H1 (cell line): ENCODE measurements around the gene PHLDA2. TPM values are rescaled to one million over a fixed set of nuclear protein-coding genes. Genes with fewer than 3 reads are reported as not detected.

Experiments
- CTCF ChIA-PET: fragments of 300-600 bp; sonication (Branson Sonifier 250); formaldehyde crosslinking; loops from one replicate; lab custom pipeline; 2021; ENCODE audit not compliant: partially characterized antibody; lab: Charles Lee
- POLR2A ChIA-PET: fragments of 300-600 bp; sonication (Branson Sonifier 250); formaldehyde crosslinking; loops from one replicate; lab custom pipeline; 2021; ENCODE audit warnings: inconsistent platforms; ENCODE audit not compliant: partially characterized antibody; lab: Charles Lee
- DNase-seq, 2 experiments: peaks; one replicate each; pipeline versions ENCODE4 v3.0.0 to v3.0.0-alpha.2; 2010 to 2022; ENCODE audit warnings: low spot score in 2 of 2, low read depth in 1 of 2, mixed read lengths in 1 of 2
- FAIRE-seq: peaks from 2 replicates; lab custom pipeline; 2011; peaks lifted over from hg19 to GRCh38; lab: Jason Lieb, UNC
- H2AFZ ChIP-seq: 2 replicates; pipeline ENCODE4 v1.8.1; 2012; ENCODE audit warnings: low read length, inconsistent platforms
- H2AK5ac ChIP-seq: 2 replicates; pipeline ENCODE4 v1.6.1; 2013; ENCODE audit warnings: low read depth, low read length
- H2BK120ac ChIP-seq: replicated peaks from 2 replicates; pipeline ENCODE3; 2013; ENCODE audit warnings: low read depth, low read length, inconsistent platforms
- H2BK12ac ChIP-seq: 2 replicates; pipeline ENCODE4 v1.6.1; 2013; ENCODE audit warnings: low read depth, low read length
- H2BK15ac ChIP-seq: 2 replicates; pipeline ENCODE4 v1.6.1; 2013; ENCODE audit warnings: low read length
- H2BK20ac ChIP-seq: 2 replicates; pipeline ENCODE4 v1.6.1; 2013; ENCODE audit warnings: low read length
- H2BK5ac ChIP-seq: 2 replicates; pipeline ENCODE4 v1.6.1; 2013; ENCODE audit warnings: low read depth, low read length
- H3K14ac ChIP-seq: 2 replicates; pipeline ENCODE4 v1.6.1; 2013; ENCODE audit warnings: inconsistent platforms; ENCODE audit not compliant: insufficient read length
- H3K18ac ChIP-seq: 2 replicates; pipeline ENCODE4 v1.6.1; 2013; ENCODE audit warnings: low read length; ENCODE audit errors: extremely low read depth
- H3K23ac ChIP-seq: 2 replicates; pipeline ENCODE4 v1.6.1; 2013; ENCODE audit warnings: inconsistent platforms; ENCODE audit not compliant: insufficient read length
- H3K23me2 ChIP-seq: 2 replicates; pipeline ENCODE4 v1.6.1; 2013; ENCODE audit warnings: low read depth, low read length
- H3K27ac ChIP-seq: 2 replicates; pipeline ENCODE4 v1.6.1; 2011; ENCODE audit warnings: low read depth, low read length, inconsistent platforms
- H3K27me3 ChIP-seq, 4 experiments: replicated peaks in 1 of 4; 1 replicate in 1 of 4; 2 replicates in 3 of 4; pipeline versions ENCODE4 v1.6.1 to v1.8.1; 2011 to 2013; ENCODE audit warnings: low read length in 3 of 4, mild to moderate bottlenecking in 3 of 4, inconsistent platforms in 2 of 4, mixed read lengths in 2 of 4, moderate library complexity in 1 of 4; ENCODE audit not compliant: control insufficient read depth in 3 of 4, insufficient read depth in 3 of 4; ENCODE audit errors: extremely low read depth in 1 of 4
- H3K36me3 ChIP-seq, 4 experiments: 2 replicates each; pipeline versions ENCODE4 v1.6.1 to v1.8.1; 2011 to 2013; ENCODE audit warnings: mild to moderate bottlenecking in 4 of 4, low read length in 3 of 4, moderate library complexity in 2 of 4, control low read depth in 1 of 4, inconsistent platforms in 1 of 4; ENCODE audit not compliant: insufficient read depth in 4 of 4, control insufficient read depth in 2 of 4
- H3K4ac ChIP-seq: replicated peaks from 2 replicates; pipeline ENCODE3; 2013; ENCODE audit warnings: low read length, low read depth, mixed read lengths, inconsistent platforms; ENCODE audit not compliant: insufficient read length
- H3K4me1 ChIP-seq, 4 experiments: replicated peaks in 1 of 4; 1 replicate in 1 of 4; 2 replicates in 3 of 4; pipeline versions ENCODE4 v1.6.1 to v1.8.1; 2011 to 2013; ENCODE audit warnings: low read length in 3 of 4, inconsistent platforms in 2 of 4, mixed read lengths in 1 of 4; ENCODE audit not compliant: insufficient read depth in 4 of 4, control insufficient read depth in 3 of 4
- H3K4me2 ChIP-seq, 2 experiments: 2 replicates each; pipeline versions ENCODE4 v1.6.1 to v1.8.1; 2011 to 2013; ENCODE audit warnings: low read depth in 2 of 2, low read length in 2 of 2, control low read depth in 1 of 2, inconsistent platforms in 1 of 2, mild to moderate bottlenecking in 1 of 2; ENCODE audit not compliant: insufficient read depth in 1 of 2
- H3K4me3 ChIP-seq, 4 experiments: fragments of 200-600, 300-600 bp in 1 of 4; sonication (generic), shearing (Covaris generic), sonication (Bioruptor Twin) in 1 of 4; 2 replicates each; pipeline versions ENCODE4 v1.5.1 to v1.8.1; 2011 to 2016; ENCODE audit warnings: low read length in 4 of 4, low read depth in 3 of 4, control low read depth in 2 of 4, inconsistent platforms in 2 of 4, mild to moderate bottlenecking in 2 of 4, mixed read lengths in 1 of 4, moderate library complexity in 1 of 4; ENCODE audit not compliant: insufficient read depth in 2 of 4; ENCODE audit errors: extremely low read depth in 1 of 4
- H3K56ac ChIP-seq: replicated peaks from 2 replicates; pipeline ENCODE3; 2013; ENCODE audit warnings: low read depth, mild to moderate bottlenecking, mixed read lengths, low read length, inconsistent platforms; ENCODE audit not compliant: insufficient read length
- H3K79me1 ChIP-seq: 2 replicates; pipeline ENCODE4 v1.6.1; 2013; ENCODE audit warnings: low read depth, low read length, control low read depth
- H3K79me2 ChIP-seq, 2 experiments: 2 replicates each; pipeline versions ENCODE4 v1.6.1 to v1.8.1; 2012 to 2013; ENCODE audit warnings: low read length in 2 of 2, mild to moderate bottlenecking in 2 of 2, inconsistent platforms in 1 of 2; ENCODE audit not compliant: insufficient read depth in 2 of 2, control insufficient read depth in 1 of 2
- H3K9ac ChIP-seq, 4 experiments: replicated peaks in 1 of 4; 1 replicate in 1 of 4; 2 replicates in 3 of 4; pipeline versions ENCODE4 v1.6.1 to v1.8.1; 2011 to 2013; ENCODE audit warnings: low read depth in 3 of 4, low read length in 3 of 4, control low read depth in 2 of 4, mild to moderate bottlenecking in 2 of 4, moderate library complexity in 2 of 4, inconsistent platforms in 1 of 4; ENCODE audit errors: extremely low read depth in 1 of 4
- H3K9me3 ChIP-seq, 2 experiments: 2 replicates each; pipeline versions ENCODE4 v1.6.1 to v1.8.1; 2012 to 2013; ENCODE audit warnings: mild to moderate bottlenecking in 2 of 2, moderate library complexity in 2 of 2, control low read depth in 1 of 2, inconsistent platforms in 1 of 2, low read depth in 1 of 2, low read length in 1 of 2, mixed read lengths in 1 of 2; ENCODE audit not compliant: insufficient read depth in 2 of 2
- H4K20me1 ChIP-seq, 2 experiments: replicated peaks in 1 of 2; 2 replicates each; pipeline versions ENCODE3 to v1.8.1; 2011 to 2013; ENCODE audit warnings: inconsistent platforms in 2 of 2, low read length in 2 of 2, mild to moderate bottlenecking in 1 of 2; ENCODE audit not compliant: insufficient read depth in 2 of 2, control insufficient read depth in 1 of 2
- H4K5ac ChIP-seq: 2 replicates; pipeline ENCODE4 v1.6.1; 2013; ENCODE audit warnings: low read length, low read depth, mixed read lengths, inconsistent platforms; ENCODE audit not compliant: insufficient read length
- H4K8ac ChIP-seq: 2 replicates; pipeline ENCODE4 v1.8.0; 2013; ENCODE audit warnings: mild to moderate bottlenecking, moderate library complexity, low read length, inconsistent platforms; ENCODE audit not compliant: insufficient read depth; ENCODE audit errors: extremely low read depth
- H4K91ac ChIP-seq: replicated peaks from 2 replicates; pipeline ENCODE3; 2013; ENCODE audit warnings: low read length, mixed read lengths, inconsistent platforms; ENCODE audit not compliant: insufficient read length
- CBX5 ChIP-seq: fragments of 300-800, 300-1000 bp; sonication (generic); IDR thresholded peaks from 2 replicates; pipeline ENCODE4 v1.7.1; 2016; ENCODE audit warnings: antibody characterized with exemption, low read length, low read depth
- CTBP2 ChIP-seq: IDR thresholded peaks from 2 replicates; pipeline ENCODE4 v1.7.0; 2011; ENCODE audit warnings: borderline replicate concordance, mild to moderate bottlenecking, moderate library complexity, mixed read lengths, low read length; ENCODE audit not compliant: insufficient read depth, insufficient read length
- EP300 ChIP-seq, 2 experiments: IDR thresholded peaks; 1 replicate in 1 of 2; 2 replicates in 1 of 2; pipeline ENCODE4 v1.6.1; 2011 to 2012; ENCODE audit warnings: low read depth in 2 of 2, low read length in 2 of 2, mild to moderate bottlenecking in 2 of 2, borderline replicate concordance in 1 of 2, inconsistent platforms in 1 of 2, moderate library complexity in 1 of 2
- GABPA ChIP-seq: IDR thresholded peaks from 2 replicates; pipeline ENCODE4 v1.6.1; 2011; ENCODE audit warnings: mild to moderate bottlenecking, low read length, moderate library complexity, borderline replicate concordance; ENCODE audit not compliant: insufficient read depth
- SIX5 ChIP-seq: IDR thresholded peaks from 2 replicates; pipeline ENCODE4 v1.6.1; 2011; ENCODE audit warnings: mild to moderate bottlenecking, low read depth, low read length
- WGBS, 2 experiments: shearing (Covaris generic) in 1 of 2; methylation state at CpG; one replicate each; pipeline versions ENCODE4 v1.1.6 to v1.1.7; 2013 to 2015; ENCODE audit warnings: low lambda C conversion rate in 2 of 2, mixed read lengths in 2 of 2, inconsistent platforms in 1 of 2, low coverage in 1 of 2, missing lambda C conversion rate in 1 of 2; ENCODE audit not compliant: insufficient replicate concordance in 2 of 2, insufficient coverage in 1 of 2, insufficient read length in 1 of 2; ENCODE audit errors: extremely low coverage in 1 of 2, missing lambda C conversion rate in 1 of 2; 5-methylcytosine and 5-hydroxymethylcytosine counted together
- polyA plus RNA-seq, 7 experiments: library from polyadenylated mRNA; depleted of rRNA in 3 of 7; stranded (reverse) in 5 of 7; unstranded in 2 of 7; fragments of >200 nt in 5 of 7; fragments of 200-250 nt in 2 of 7; gene quantifications; 1 replicate in 5 of 7; 2 replicates in 1 of 7; 4 replicates in 1 of 7; pipeline versions ENCODE4 v1.2.1 to v1.2.3, GENCODE V29; 2011 to 2013; ENCODE audit warnings: missing spikeins in 2 of 7, mixed read lengths in 2 of 7
- total RNA-seq: library from RNA; stranded (reverse); fragmentation: NEBNext Ultra II Directional; extraction: Animal tissue kit (Norgen Biotek cat#: 25700); gene quantifications from 2 replicates; pipeline ENCODE4 v1.2.1, GENCODE V29; 2021
- TF ChIP-seq, protein P1 (sequence below): IDR thresholded peaks from 2 replicates; pipeline ENCODE4 v1.6.1; 2011; ENCODE audit warnings: low read length, improper control_type of control experiment

The PHLDA2 gene
- total and polyA plus RNA-seq, 2 of the 8 experiments (the other 6 are each of a cell fraction or from before 2014, with no cell fraction given) = 5.2 to 7.6 TPM

DNA sequence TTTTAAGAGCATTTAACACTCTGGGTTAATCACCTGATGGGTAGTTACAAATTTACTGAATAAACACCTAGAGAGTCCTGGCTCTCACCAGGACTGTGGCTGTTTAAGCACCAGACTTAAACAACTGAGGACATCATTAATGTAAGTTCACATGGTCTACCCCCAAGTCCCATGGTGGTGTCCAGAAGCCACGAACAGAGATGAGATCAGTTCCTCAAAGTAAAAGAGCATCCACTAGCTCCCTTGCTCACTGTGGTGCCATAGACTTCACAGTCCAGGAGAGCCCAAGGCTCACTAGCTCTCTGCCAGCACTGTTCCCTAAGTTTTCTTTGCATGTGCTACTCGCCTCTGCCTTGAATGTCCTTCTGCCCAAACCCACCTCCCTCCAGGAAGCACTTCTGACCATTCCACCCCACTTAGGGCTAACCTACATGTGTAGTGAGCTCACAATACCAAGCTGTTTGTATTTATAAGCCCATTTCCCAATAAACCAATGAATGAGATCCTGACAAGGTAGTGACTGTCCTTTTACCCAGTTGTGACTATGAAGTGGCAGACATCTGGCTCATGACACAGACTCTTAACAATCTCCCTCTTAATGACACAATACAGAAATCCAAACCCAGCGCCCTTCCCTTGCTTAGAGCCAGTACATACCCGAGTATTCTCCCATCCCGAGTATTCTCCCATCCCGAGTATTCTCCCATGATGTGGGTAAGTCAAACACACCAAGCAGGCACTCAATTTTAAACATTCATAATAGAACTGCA is 47.3 kb upstream of the PHLDA2 start:
- Histone ChIP-seq H2BK5ac (no peak overlapping the region), H3K79me1 (peaks cover 6% of the 10 kb centered on the region), H3K56ac (no peak overlapping the region), H2BK15ac (no peak overlapping the region), H2AK5ac (no peak overlapping the region), H3K4me2 (no peak overlapping the region), H2BK20ac (no peak overlapping the region), H3K14ac (no peak overlapping the region), H2BK12ac (no peak overlapping the region), H3K79me2 (peaks cover 4 to 81% of the 10 kb centered on the region in 2 experiments), H3K4me3 (no peak overlapping the region), H3K9me3 (no peaks in the 10 kb centered on the region), H3K36me3 (peaks cover 41 to 78% (median 61%) of the 10 kb centered on the region in 4 experiments), H4K20me1 (peaks cover 6 to 26% of the 10 kb centered on the region in 2 experiments), H3K23ac (no peak overlapping the region), H2AFZ (no peak overlapping the region), H3K4ac (no peak overlapping the region), H4K8ac (no peak overlapping the region), H3K23me2 (no peaks in the 10 kb centered on the region), H3K27me3 (no peaks in the 10 kb centered on the region), H4K5ac (no peak overlapping the region), H3K9ac (no peak overlapping the region), H4K91ac (no peak overlapping the region), H3K18ac (no peak overlapping the region), H2BK120ac (no peak overlapping the region), H3K27ac (no peak overlapping the region), H3K4me1 (no peaks in the 10 kb centered on the region)
- DNase-seq (no peak), FAIRE-seq (no peak)
- CTCF ChIA-PET = interaction anchor here (0.7 to 2.9 kb wide), 18 partner anchors 9 to 159 kb away, joined by 3 to 18 read pairs (median 7); partner anchors contain the start of genes NAP1L4 and PHLDA2
- 83% methylated on average over 6 of the region's 6 CpGs; no CpG with 5 or more reads in 1 of the 2 experiments for WGBS, 2 experiments
- POLR2A ChIA-PET = interaction anchor here (0.6 to 1.5 kb wide), 4 partner anchors 16 to 115 kb away, joined by 3 read pairs; partner anchors contain the start of gene NAP1L4
- TF ChIP-seq, protein P1, sequence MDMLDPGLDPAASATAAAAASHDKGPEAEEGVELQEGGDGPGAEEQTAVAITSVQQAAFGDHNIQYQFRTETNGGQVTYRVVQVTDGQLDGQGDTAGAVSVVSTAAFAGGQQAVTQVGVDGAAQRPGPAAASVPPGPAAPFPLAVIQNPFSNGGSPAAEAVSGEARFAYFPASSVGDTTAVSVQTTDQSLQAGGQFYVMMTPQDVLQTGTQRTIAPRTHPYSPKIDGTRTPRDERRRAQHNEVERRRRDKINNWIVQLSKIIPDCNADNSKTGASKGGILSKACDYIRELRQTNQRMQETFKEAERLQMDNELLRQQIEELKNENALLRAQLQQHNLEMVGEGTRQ = no peak
- no peak for TF ChIP-seq EP300 (IDR thresholded peaks at IDR 0.05; ENCODE audit: borderline replicate concordance in 1 of 2, low read depth in 2 of 2, low read length in 2 of 2)
- TF ChIP-seq CTBP2 = no peak
- TF ChIP-seq GABPA = no peak
- TF ChIP-seq SIX5 = no peak
- TF ChIP-seq CBX5 = no peak
